ENCODE measurements around the gene TOPBP1. TPM values are rescaled to one million over a fixed set of nuclear protein-coding genes. Genes with fewer than 3 reads are reported as not detected.

Gene TOPBP1
- total and polyA plus RNA-seq, 9 of the 15 experiments (the other 6 are each of a cell fraction or from before 2014, with no cell fraction given) = 16.6 to 77.6 (median 58.2) TPM

DNA sequence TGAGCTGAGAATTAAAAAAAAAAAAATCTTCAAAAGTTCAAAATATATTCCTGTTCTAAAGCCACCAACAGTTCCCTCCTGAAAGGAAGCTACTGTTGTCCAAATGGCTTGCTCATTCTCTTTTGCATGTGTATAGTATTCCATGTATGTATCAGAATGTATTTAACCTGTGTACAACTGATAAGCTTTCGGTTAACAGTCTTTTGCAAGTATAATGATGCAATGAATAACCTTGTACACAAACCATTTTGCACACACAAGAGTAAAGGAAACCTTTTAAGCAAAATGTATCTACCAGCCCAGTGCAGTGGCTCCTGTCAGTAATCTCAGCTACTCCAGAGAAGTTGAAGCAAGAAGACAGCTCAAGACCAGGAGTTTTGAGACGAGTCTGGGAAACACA, 32.6 kb downstream of the TOPBP1 start (continued):
- TF ChIP-seq ETV6 (IDR thresholded peaks at IDR 0.05; ENCODE audit: borderline replicate concordance in 1 of 2, low read depth in 2 of 2, low read length in 1 of 2) (no peak), ETV6 (CRISPR knock-in tag; IDR thresholded peaks at IDR 0.05; ENCODE audit: borderline replicate concordance) (no peak), MECOM (CRISPR knock-in tag; IDR thresholded peaks at IDR 0.05) (no peak), RBM15 (IDR thresholded peaks at IDR 0.05; ENCODE audit: insufficient read depth, low read length) (no peak), MXI1 (IDR thresholded peaks at IDR 0.05; ENCODE audit: low read depth, low read length) (no peak), SMAD1 (IDR thresholded peaks at IDR 0.05; ENCODE audit: low read depth, low read length, partially characterized antibody) (no peak), CREM (IDR thresholded peaks at IDR 0.05; ENCODE audit: low read depth) (no peak), GABPB1 (CRISPR knock-in tag; IDR thresholded peaks at IDR 0.05) (no peak), SOX6 (IDR thresholded peaks at IDR 0.05) (peak; percentile 21; the same call in 1 of the 2 replicates), TCF3 (CRISPR knock-in tag; IDR thresholded peaks at IDR 0.05) (peak; percentile 50), CTBP1 (IDR thresholded peaks at IDR 0.05; ENCODE audit: borderline replicate concordance) (no peak), DACH1 (IDR thresholded peaks at IDR 0.05; ENCODE audit: partially characterized antibody) (no peak), ZNF324 (CRISPR knock-in tag; IDR thresholded peaks at IDR 0.05) (no peak), CHCHD3 (CRISPR knock-in tag; IDR thresholded peaks at IDR 0.05) (no peak), ZNF77 (CRISPR knock-in tag; IDR thresholded peaks at IDR 0.05) (no peak), EP300 (IDR thresholded peaks at IDR 0.05; ENCODE audit: low read length) (peak; percentile 48; the same call in 1 of the 2 replicates), SNIP1 (IDR thresholded peaks at IDR 0.05; ENCODE audit: low read depth) (no peak), ATF7 (IDR thresholded peaks at IDR 0.05) (peak; percentile 56), EWSR1 (IDR thresholded peaks at IDR 0.05; ENCODE audit: borderline replicate concordance, low read depth, partially characterized antibody) (no peak), CSDE1 (IDR thresholded peaks at IDR 0.05) (no peak), ZNF134 (CRISPR knock-in tag; conservative IDR thresholded peaks at IDR 0.05) (no peak), SAP30 (IDR thresholded peaks at IDR 0.05; ENCODE audit: borderline replicate concordance, insufficient read depth, low read depth, low read length, poor library complexity, severe bottlenecking) (no peak)
- TF ChIP-seq, protein P1, sequence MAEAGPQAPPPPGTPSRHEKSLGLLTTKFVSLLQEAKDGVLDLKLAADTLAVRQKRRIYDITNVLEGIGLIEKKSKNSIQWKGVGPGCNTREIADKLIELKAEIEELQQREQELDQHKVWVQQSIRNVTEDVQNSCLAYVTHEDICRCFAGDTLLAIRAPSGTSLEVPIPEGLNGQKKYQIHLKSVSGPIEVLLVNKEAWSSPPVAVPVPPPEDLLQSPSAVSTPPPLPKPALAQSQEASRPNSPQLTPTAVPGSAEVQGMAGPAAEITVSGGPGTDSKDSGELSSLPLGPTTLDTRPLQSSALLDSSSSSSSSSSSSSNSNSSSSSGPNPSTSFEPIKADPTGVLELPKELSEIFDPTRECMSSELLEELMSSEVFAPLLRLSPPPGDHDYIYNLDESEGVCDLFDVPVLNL (CRISPR knock-in tag; IDR thresholded peaks at IDR 0.05; ENCODE audit: low read depth) = no peak
- TF ChIP-seq, protein P2, sequence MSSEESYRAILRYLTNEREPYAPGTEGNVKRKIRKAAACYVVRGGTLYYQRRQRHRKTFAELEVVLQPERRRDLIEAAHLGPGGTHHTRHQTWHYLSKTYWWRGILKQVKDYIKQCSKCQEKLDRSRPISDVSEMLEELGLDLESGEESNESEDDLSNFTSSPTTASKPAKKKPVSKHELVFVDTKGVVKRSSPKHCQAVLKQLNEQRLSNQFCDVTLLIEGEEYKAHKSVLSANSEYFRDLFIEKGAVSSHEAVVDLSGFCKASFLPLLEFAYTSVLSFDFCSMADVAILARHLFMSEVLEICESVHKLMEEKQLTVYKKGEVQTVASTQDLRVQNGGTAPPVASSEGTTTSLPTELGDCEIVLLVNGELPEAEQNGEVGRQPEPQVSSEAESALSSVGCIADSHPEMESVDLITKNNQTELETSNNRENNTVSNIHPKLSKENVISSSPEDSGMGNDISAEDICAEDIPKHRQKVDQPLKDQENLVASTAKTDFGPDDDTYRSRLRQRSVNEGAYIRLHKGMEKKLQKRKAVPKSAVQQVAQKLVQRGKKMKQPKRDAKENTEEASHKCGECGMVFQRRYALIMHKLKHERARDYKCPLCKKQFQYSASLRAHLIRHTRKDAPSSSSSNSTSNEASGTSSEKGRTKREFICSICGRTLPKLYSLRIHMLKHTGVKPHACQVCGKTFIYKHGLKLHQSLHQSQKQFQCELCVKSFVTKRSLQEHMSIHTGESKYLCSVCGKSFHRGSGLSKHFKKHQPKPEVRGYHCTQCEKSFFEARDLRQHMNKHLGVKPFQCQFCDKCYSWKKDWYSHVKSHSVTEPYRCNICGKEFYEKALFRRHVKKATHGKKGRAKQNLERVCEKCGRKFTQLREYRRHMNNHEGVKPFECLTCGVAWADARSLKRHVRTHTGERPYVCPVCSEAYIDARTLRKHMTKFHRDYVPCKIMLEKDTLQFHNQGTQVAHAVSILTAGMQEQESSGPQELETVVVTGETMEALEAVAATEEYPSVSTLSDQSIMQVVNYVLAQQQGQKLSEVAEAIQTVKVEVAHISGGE (CRISPR knock-in tag; IDR thresholded peaks at IDR 0.05) = no peak
